GM10266 (cell line): ENCODE data around the gene OR1S1.

Source experiments
- DNase-seq: peaks from one replicate; pipeline ENCODE4 v3.0.0; 2012; ENCODE audit errors: extremely low spot score
- TF ChIP-seq, protein P1 (sequence below): IDR thresholded peaks from 2 replicates; pipeline ENCODE4 v1.5.1; 2012; ENCODE audit warnings: mild to moderate bottlenecking, low read depth; ENCODE audit not compliant: control insufficient read depth, insufficient read depth; ENCODE audit errors: missing control alignments

OR1S1 gene

DNA sequence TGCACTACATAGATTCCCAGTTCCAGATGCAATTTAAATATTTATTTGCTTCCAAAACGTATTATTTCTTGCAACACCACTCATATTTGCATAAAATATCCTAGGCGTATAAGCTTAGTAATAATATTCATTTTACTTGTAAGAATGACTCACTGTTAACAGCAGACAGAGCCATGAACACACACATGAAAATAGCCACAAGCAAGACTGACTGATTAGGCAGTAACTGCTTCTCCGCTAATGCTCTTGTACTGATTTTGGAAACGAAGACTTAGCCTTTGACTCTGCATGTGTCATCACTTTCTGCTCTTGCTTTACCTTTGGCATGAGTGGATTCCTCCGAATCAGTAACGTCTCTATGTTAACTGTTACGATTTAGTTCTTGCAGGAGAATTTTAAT lies 10.2 kb downstream of the OR1S1 start:
- DNase-seq, result no peak
- TF ChIP-seq, protein P1, sequence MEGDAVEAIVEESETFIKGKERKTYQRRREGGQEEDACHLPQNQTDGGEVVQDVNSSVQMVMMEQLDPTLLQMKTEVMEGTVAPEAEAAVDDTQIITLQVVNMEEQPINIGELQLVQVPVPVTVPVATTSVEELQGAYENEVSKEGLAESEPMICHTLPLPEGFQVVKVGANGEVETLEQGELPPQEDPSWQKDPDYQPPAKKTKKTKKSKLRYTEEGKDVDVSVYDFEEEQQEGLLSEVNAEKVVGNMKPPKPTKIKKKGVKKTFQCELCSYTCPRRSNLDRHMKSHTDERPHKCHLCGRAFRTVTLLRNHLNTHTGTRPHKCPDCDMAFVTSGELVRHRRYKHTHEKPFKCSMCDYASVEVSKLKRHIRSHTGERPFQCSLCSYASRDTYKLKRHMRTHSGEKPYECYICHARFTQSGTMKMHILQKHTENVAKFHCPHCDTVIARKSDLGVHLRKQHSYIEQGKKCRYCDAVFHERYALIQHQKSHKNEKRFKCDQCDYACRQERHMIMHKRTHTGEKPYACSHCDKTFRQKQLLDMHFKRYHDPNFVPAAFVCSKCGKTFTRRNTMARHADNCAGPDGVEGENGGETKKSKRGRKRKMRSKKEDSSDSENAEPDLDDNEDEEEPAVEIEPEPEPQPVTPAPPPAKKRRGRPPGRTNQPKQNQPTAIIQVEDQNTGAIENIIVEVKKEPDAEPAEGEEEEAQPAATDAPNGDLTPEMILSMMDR, result no peak

DNA sequence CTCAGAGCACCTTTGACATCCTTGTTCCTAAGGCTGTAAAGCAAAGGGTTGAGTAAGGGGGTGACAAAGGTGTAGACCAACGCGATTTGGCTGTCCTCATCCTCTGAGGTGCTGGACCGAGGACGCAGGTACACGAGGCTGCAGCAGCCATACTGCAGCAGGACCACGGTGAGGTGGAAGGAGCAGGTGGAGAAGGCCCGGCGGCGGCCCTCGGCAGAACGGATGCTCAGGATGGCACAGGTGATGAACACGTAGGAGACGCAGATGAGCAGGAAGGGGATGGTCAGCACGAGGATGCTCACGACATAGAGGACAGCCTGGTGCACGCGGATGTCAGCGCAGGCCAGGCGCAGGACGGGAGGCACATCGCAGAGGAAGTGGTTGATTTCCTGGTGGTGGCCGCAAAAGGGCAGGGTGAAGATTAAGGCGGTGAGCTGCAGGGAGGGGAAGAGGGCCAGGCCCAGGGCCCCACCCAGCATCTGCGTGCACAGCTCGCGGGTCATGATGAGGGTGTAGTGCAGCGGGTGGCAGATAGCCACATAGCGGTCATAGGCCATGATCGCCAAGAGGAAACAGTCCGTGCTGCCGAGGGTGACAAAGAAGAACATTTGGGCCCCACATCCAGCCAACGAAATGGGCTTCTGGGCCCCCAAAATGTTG lies 15.6 kb downstream of the OR1S1 start:
- no peak for DNase-seq
- TF ChIP-seq, protein P1, result no peak

- TF ChIP-seq, protein P1, result no peak
- DNase-seq, result no peak
Observed at GRCh38 chr11:58243954-58244353, 31.4 kb downstream of the OR1S1 start.

DNA sequence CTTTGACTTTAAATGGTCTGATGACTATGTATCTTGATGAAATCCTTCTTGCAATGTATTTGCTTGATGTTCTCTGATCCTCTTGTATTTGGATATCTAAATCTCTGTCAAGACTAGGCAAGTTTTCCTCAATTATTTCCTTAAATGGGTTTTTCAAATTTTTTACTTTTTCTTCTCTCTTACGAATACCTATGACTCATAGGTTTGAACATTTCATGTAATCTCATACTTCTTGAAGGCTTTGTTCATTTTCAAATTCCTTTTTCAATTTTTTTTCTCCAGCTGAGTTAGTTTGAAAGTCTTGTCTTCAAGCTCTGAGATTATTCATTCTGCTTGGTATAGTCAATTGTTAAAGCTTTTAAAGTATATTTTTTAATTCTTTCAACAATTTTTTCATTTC lies 42.4 kb downstream of the OR1S1 start:
- DNase-seq, result no peak
- TF ChIP-seq, protein P1, result no peak

DNA sequence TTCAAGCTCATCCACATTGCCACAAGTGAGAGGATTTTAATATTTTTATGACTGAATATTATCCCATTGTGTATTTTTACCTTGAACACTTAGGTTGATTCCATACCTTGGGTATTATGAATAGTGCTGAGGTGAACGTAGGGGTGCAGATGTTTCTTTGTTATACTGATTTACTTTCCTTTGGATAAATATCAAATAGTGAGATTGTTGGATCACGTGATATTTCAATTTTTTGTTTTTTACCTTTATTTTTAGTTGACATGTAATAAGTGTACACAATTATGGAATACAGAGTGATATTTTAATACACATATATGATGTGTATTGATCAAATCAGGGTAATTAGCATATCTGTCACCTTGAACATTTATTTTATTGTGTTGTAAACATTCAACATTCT lies 47.5 kb downstream of the OR1S1 start:
- DNase-seq, result no peak
- TF ChIP-seq, protein P1, result no peak
